BJ (cell line): ENCODE measurements around the gene CCDC200. TPM values are rescaled to one million over a fixed set of nuclear protein-coding genes. Genes with fewer than 3 reads are reported as not detected.

Experiments used
- CTCF ChIA-PET: fragments of 350-600 bp; formaldehyde crosslinking; extraction: SDS; loops from one replicate; lab custom pipeline; 2021; ENCODE audit warnings: antibody characterized with exemption, inconsistent platforms; lab: Yijun Ruan, JAX
- POLR2A ChIA-PET: fragments of 300-600 bp; sonication (Branson Sonifier 250); formaldehyde crosslinking; extraction: SDS; loops from one replicate; lab custom pipeline; 2021; ENCODE audit warnings: antibody characterized with exemption; lab: Charles Lee
- DNase-seq: peaks from one replicate; pipeline ENCODE4 v3.0.0-alpha.2; 2011; ENCODE audit warnings: low read depth
- H3K27me3 ChIP-seq: 2 replicates; pipeline ENCODE4 v1.6.0; 2011; ENCODE audit warnings: low read length; ENCODE audit not compliant: control insufficient read depth, insufficient read depth
- H3K36me3 ChIP-seq: 2 replicates; pipeline ENCODE4 v1.5.1; 2011; ENCODE audit warnings: low read length; ENCODE audit not compliant: control insufficient read depth, insufficient read depth
- H3K4me3 ChIP-seq: 2 replicates; pipeline ENCODE4 v1.5.1; 2011; ENCODE audit warnings: low read depth, mild to moderate bottlenecking, control low read depth, low read length
- polyA plus RNA-seq: library from polyadenylated mRNA; depleted of rRNA; stranded (reverse); fragments of >200 nt; gene quantifications from 2 replicates; pipeline ENCODE4 v1.2.3, GENCODE V29; 2011; rRNA removed
- small RNA-seq: library from RNA; depleted of rRNA; stranded (forward); fragments of <200 nt; gene quantifications from one replicate; pipeline ENCODE3, GENCODE V24; 2012; ENCODE audit warnings: low replicate concordance, low read depth; ENCODE audit not compliant: insufficient read length
- TF ChIP-seq, protein P1 (sequence below): IDR thresholded peaks from 2 replicates; pipeline ENCODE4 v1.5.1; 2011; ENCODE audit warnings: low read depth, mild to moderate bottlenecking, control low read depth, inconsistent platforms, low read length, moderate library complexity; ENCODE audit not compliant: insufficient read depth

CCDC200 gene
- polyA plus RNA-seq, 1 experiment = not detected

DNA sequence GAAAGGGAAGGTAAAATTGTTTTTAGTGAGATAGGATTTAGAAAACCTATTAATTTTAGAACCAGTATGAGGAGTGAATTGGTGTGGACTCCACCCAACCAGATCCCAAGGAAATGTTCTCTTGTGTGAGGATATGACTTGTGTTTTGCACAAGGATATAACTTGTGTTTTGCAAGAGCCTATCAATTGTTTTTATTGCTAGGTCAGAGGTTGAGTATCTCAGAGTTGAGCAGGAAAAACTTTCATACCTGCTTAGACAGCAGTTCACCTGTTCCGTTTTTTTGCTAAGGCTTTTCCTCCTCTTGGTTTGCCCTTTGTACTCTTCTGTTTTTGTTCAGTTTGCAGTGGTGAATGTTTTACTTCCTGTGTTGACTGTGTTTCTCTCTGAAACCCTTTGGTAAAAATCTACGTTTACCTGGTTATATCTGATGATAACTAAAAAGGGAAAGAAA lies 52.3 kb downstream of the CCDC200 start:
- CTCF ChIA-PET = no interaction called here
- peaks cover 8% of the 10 kb centered on the region for H3K36me3 ChIP-seq
- no peak overlapping the region for H3K4me3 ChIP-seq
- TF ChIP-seq, protein P1, sequence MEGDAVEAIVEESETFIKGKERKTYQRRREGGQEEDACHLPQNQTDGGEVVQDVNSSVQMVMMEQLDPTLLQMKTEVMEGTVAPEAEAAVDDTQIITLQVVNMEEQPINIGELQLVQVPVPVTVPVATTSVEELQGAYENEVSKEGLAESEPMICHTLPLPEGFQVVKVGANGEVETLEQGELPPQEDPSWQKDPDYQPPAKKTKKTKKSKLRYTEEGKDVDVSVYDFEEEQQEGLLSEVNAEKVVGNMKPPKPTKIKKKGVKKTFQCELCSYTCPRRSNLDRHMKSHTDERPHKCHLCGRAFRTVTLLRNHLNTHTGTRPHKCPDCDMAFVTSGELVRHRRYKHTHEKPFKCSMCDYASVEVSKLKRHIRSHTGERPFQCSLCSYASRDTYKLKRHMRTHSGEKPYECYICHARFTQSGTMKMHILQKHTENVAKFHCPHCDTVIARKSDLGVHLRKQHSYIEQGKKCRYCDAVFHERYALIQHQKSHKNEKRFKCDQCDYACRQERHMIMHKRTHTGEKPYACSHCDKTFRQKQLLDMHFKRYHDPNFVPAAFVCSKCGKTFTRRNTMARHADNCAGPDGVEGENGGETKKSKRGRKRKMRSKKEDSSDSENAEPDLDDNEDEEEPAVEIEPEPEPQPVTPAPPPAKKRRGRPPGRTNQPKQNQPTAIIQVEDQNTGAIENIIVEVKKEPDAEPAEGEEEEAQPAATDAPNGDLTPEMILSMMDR = no peak
- POLR2A ChIA-PET = interaction anchor here (0.7 kb wide), 1 partner anchor 161 kb away, joined by 3 read pairs; no protein-coding TSS in a partner anchor
- H3K27me3 ChIP-seq = no peaks in the 10 kb centered on the region
- DNase-seq = no peak

DNA sequence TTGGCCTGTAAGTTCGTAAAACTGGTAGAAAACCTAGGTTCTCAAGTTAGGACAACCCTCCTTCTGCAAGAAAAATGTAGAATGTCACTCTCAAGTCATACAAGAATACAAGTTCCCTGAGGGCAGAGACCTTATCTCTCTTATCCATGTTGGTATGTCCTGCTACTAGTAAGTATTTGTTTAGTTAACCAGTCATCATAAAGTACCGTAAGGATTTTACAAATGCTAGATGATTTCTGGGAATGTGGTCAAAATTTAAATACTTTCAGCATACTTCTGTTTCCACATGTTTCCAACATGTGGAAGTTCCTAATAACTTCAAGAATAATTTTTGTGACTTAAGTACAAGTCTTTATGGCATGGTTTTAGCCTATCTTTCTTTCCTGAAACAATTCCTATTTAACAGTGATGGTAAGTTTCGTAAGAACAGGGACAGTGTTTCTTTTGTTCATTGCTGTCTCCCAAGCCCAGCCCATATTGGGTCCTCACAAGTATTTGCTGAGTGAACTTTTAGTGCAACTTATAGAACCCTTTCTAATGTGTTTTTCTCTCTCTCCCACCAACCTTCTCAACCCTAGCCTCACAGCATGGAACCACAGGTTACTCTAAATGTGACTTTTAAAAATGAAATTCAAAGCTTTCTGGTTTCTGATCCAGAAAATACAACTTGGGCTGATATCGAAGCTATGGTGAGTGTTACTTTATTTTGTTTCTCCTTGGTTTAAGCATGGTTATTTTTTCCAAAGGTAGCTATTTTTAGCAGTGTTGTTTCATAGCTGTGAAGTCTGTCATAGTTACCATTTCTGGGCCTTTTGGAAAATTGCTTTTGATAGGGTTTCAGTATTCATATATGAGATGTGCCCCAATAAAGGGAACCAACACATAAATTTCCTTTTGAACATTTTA lies 53.0 kb downstream of the CCDC200 start:
- peaks cover 4% of the 10 kb centered on the region for H3K36me3 ChIP-seq
- H3K27me3 ChIP-seq = no peaks in the 10 kb centered on the region
- H3K4me3 ChIP-seq = no peak overlapping the region
- ChIA-PET POLR2A (no interaction called here), CTCF (no interaction called here)
- DNase-seq = peak; percentile 91
- TF ChIP-seq, protein P1 = no peak

DNA sequence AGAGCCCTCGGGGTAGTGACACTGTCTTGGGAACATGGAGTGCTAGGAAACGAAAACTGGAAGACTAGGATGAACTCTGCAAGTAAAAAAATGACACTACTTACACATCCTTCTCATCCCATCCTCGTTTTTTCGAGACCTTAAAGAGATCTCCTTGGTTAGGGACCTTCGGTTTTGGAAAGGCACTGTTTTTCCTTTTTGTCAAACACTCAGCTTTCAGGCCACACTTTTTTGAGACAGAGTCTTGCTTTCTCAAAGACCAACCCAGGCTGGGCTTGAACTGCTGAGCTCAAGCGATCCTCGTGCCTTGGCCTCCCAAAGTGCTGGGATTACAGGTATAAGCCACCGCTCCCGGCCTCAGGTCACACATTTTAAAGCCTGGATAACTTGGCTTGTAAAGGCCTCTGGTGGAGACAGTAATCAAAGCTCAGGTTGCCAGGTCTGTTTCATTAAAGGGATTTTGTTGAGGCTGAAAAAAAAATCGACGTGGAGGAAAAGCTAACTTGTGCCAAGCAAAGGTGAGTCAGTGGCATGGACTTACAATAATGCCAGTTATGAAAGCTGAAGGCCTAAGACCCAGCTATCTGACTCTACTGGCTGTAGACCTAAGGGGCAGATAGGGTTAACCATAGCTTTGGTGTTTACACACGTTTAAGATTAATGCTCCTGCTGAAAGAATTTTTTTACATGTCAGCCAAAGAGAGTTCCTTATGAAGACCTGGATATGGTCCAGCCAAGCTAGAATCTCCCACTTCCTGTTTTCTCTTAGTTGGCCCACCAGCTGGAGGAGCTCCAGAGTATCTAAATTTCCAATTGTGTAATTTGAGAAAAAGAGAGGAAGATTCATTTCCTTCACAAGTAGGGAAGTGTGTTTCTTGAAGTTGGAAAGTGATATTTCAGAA lies 56.6 kb downstream of the CCDC200 start:
- TF ChIP-seq, protein P1 = peak; percentile 53
- CTCF ChIA-PET = interaction anchor here (0.6 to 0.9 kb wide), 4 partner anchors 89 to 350 kb away, joined by 3 to 4 read pairs (median 3); no protein-coding TSS in a partner anchor
- POLR2A ChIA-PET = interaction anchor here (0.6 to 1.4 kb wide), 5 partner anchors 31 to 950 kb away, joined by 3 to 7 read pairs (median 3); partner anchors contain the start of gene TMEM106A
- no peaks in the 10 kb centered on the region for H3K27me3 ChIP-seq
- H3K36me3 ChIP-seq = peaks cover under 1% of the 10 kb centered on the region
- H3K4me3 ChIP-seq = peak overlapping the region; percentile 59
- peak; percentile 77 for DNase-seq

Small RNA genes lying within 50 kb of the gene (small RNA-seq; reads per million reads assigned to genes)
- not detected for gene RF00004
- not detected for gene RNU2-1

Other genes starting within 250 kb of the CCDC200 start
- 3.3 and 3.4 TPM in 2 replicates for gene PTGES3L, start 248.5 kb downstream of the CCDC200 start, polyA plus RNA-seq
- gene RUNDC1, start 248.1 kb downstream of the CCDC200 start, polyA plus RNA-seq = 9.8 and 12.9 TPM in 2 replicates
- 3,309 and 5,343 TPM in 2 replicates for gene RPL27, start 230.2 kb downstream of the CCDC200 start, polyA plus RNA-seq
- gene IFI35, start 221.8 kb downstream of the CCDC200 start, polyA plus RNA-seq = 27.7 and 42.5 TPM in 2 replicates
- gene VAT1, start 206.2 kb downstream of the CCDC200 start, polyA plus RNA-seq = 170 and 245 TPM in 2 replicates
- gene RND2, start 203.4 kb downstream of the CCDC200 start, polyA plus RNA-seq = 0.89 and 1.3 TPM in 2 replicates
- 9.4 and 12.6 TPM in 2 replicates for gene BRCA1, start 103.3 kb downstream of the CCDC200 start, polyA plus RNA-seq
- 130 and 142 TPM in 2 replicates for gene NBR1, start 57.4 kb downstream of the CCDC200 start, polyA plus RNA-seq
- 7.0 and 9.3 TPM in 2 replicates for gene TMEM106A, start 16.7 kb downstream of the CCDC200 start, polyA plus RNA-seq
- not detected in 2 replicates for gene RNU2-1, start 5.4 kb upstream of the CCDC200 start, polyA plus RNA-seq
- 29.1 and 33.8 TPM in 2 replicates for gene ARL4D, start 170.4 kb upstream of the CCDC200 start, polyA plus RNA-seq